A204.1 (cell line): ENCODE data around the gene BACH2.
"Not testable (repeated sequence)": the region's sequence is repeated elsewhere in the genome, so short reads cannot be mapped to it uniquely, and the experiment has no call there.

ENCODE experiments used
- FAIRE-seq: peaks from 2 replicates; lab custom pipeline; 2012; peaks lifted over from hg19 to GRCh38; lab: Jason Lieb, UNC

BACH2 gene

DNA sequence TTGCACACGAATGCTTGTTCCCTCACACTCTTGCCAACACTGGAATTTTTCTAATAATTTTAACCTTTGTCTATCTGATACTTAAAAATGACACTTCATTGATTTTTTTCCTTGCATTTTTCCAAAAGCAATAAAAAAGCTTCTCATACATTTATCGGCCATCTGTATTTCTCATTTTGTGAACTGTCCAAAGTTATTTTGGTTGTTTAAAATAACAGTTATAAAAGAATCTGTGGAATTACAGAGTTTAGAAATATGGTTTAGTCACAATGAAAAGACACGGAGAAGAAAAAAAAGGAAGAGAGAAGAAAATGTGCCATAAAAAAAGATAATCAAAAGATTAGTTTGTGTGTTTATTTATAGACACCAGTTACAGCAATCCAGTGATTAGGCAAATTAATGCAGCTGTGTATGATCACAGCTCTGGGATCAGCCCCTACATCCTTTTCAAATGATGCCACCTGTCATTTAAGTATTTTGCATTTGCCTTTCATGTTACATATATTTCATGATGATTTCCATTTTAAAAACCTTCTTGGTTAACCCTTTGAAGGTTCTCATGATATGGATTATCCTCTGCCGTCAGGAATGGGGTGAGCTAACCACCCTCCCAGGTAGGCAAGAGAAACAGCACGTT lies 171.7 kb downstream of the BACH2 start:
- FAIRE-seq: no peak

DNA sequence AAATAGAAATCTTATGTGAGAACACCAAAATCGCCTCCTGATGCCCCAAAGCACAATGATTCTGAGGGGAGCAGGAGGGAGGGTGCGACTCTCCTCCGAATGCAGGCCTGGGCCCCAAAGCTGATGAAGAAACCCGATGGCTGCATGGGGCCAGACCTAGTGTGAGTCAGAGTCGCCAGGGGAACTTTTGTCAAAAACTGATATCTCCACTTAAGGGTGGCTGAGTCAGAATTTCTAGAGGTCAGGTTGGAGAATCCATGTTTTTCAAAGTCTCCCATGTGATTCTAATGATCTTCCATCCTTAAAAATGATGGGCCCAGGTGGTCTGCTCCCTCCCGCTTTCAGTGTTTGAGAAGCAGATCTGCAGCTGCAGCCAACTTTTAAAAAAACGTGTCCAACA lies 172.8 kb downstream of the BACH2 start:
- FAIRE-seq: no peak

DNA sequence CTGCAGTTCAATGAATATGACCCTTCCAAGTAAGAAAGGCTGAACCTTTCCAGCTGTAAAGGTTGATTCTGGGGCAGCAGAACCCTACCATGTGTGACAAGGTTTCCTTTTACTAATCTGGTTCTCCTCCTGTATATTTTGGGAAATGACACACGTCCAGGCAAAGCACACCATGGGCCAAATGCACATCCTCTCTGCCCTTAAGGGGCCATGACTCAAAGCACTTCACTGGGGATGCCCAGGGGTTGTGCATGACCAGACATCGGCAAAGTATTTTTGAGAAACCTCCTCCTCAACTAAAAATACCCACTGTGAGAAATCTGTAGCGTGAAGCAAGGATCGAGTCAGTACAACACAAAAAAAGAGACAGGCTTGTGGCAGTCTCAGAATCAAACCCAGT lies 174.7 kb downstream of the BACH2 start:
- no peak for FAIRE-seq

DNA sequence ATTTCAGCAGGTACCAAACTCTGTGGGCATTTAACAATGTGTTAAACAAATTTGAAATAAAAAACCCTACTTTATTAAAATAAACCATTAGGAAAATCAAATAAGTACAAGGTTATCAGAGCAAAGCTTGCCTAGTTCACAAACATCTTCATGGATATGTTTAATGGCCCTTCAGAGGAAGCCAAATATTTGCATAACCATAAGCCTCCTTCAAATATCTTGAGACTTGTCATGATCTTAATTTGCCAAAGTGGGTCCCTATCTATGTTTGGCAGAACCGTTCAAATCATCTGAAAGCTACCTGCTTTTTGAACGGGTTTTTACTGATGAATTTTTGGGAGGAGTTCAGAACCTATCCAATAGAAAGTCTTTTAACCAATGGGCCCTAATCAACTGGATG lies 176.3 kb downstream of the BACH2 start:
- no peak for FAIRE-seq

DNA sequence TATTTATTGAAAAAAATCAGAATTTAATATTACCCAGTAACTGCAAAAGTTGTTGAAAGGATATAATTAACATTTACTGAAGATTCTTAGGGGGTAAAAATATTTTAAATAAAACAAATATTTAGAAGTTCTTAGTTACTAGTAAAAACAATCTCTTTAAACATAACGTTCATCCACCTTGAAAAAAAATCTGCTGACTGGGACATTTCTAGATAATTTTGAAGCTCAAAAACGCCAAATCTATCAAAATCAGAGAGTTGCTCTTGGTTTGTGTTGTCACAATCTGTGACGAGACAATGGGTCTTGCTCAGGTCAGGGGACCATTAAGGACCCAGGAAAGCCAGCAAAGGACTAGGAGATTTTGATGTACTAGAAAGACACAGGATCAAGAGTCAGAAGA lies 177.0 kb downstream of the BACH2 start:
- FAIRE-seq: no peak

DNA sequence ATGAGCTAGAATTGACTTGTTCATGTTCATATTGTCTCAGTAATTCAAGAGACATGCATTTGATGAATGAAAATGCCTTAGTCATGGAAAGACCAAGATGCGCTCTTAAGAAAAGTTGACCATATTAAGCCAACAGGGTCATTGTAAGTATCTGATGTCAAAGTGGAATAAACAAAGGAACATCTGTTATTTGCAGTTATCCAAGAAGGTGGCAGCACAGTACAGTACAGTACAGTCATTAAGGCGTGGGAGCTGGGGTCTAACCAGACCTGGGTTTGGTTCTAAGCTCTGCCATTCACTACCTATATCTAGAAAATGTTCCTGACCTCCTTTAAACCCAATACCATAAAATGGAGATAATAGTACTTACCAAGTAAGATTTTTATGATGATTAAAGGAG lies 178.1 kb downstream of the BACH2 start:
- FAIRE-seq: no peak

DNA sequence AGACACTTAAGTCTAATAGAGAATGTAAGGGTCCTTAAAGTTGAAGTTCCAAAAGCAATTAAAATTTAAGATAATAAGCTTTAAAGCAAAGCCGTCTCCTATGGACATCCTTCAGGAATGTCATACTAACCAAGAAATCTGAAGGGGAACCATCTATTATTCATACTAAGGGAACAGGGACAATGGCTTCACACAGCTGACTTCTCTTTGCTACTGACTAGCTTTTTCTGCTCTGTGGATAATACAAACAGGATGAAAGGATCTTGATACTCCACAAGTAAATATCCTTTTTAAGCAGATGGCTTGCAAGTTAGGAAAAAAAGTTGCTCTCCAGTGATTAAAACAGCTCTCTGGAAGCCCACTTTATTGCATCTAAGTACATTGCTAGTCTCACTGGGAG lies 178.6 kb downstream of the BACH2 start:
- no peak for FAIRE-seq

DNA sequence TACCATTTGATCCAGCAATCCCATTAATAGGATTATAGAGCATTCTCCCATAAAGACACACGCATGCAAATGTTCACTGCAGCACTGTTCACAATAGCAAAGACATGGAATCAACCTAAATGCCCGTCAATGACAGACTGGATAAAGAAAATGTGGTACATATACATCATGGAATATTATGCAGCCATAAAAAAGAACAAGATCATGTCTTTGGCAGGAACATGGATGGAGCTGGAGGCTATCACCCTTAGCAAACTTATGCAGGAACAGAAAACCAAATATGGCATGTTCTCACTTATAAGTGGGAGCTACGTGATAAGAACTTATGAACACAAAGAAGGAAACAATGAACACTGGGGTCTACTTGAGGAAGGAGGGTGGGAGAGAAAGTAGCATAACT lies 180.5 kb downstream of the BACH2 start:
- FAIRE-seq: not testable (repeated sequence)

DNA sequence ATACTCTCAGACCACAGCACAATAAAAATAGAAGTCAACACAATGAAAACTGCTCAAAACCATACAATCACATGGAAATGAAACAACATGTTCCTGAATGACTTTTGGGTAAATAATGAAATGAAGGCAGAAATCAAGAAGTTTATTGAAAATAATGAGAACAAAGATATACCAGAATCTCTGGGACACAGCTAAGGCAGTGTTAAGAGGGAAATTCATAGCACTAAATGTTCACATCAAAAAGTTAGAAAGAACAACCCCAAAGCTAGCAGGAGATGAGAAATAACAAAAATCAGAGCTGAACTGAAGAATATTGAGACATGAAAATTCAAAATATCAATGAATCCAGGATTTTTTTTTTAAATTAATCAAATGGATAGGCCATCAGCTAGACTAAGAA lies 183.3 kb downstream of the BACH2 start:
- FAIRE-seq: no peak

DNA sequence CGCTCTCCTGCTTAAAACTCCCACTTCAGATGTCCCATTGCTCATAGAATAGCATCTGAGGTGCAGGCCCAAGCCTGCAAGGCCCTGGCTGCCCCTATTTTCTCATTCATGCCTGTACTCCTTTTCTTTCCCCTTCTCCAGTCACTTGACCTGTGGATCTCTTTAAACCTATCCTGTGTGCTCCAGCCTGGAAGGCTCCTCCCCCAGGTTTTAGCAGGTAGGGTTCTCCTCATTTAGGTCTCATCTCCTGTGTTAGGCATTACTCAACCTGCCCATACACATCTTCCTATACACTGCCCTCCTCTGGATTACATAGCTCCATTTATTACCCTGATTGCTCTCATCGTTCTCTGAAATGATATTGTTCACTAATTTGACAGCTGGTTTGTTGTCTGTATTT lies 185.3 kb downstream of the BACH2 start:
- no peak for FAIRE-seq

DNA sequence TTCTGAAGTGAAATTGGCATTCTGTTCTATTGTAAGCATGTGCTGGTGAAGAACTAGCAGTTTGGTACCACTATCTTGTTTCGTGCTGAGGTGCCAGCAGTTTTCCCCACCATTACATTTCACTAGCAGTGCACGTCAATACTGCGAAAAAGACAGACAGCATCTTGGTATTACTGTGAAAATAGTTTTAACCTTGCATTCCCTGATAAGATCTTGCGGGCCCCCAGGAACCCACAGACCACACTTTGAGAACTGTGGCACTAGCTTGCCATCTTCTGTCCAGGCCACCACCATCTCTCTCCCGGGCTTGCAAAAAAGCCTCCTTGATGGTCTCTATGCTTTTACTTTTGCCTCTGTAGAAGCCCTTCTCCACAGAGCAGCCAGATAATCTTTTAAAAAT lies 185.7 kb downstream of the BACH2 start:
- FAIRE-seq: no peak

DNA sequence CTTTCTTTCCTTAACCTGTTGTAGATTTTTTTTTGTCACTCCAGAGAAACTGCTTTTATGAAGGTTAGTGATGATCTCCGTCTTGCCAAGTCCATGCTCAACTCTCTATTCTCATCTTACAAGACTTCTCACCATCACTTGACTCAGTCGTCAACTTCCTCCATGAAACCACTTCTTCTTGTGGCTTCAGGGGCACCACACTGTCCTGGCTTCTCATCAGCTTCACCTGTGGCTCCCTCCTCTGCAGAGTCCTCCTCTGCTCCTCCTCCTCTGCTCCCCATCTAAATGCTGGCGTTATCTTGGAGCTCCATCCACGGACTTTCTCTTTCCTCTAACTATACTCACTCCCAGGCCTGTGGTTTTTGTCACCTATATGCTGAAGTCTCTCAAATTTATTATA lies 187.5 kb downstream of the BACH2 start:
- no peak for FAIRE-seq

DNA sequence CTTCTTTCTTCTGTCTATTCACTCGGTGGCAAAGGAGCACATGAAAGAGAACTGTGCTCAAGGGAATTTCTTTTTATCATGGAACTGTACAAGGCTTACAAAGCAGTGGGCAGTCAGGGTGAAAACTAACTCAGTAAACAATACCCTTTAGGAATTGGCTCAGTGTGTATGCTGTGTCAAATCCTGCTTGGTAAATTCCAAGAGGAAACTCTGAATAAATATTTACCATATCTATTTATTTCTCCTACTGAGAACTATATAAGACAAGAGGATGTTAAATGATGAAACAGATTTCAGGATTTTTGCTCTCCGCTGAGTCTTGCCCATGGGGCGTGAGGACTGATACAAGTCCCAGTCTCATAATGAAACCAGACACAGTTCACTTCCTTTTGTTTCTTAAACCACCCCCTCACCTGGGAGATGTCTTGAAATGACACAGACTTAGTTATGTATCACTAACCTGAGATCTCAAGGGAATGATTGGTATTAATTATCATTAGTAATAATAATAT lies 188.8 kb downstream of the BACH2 start:
- no peak for FAIRE-seq

DNA sequence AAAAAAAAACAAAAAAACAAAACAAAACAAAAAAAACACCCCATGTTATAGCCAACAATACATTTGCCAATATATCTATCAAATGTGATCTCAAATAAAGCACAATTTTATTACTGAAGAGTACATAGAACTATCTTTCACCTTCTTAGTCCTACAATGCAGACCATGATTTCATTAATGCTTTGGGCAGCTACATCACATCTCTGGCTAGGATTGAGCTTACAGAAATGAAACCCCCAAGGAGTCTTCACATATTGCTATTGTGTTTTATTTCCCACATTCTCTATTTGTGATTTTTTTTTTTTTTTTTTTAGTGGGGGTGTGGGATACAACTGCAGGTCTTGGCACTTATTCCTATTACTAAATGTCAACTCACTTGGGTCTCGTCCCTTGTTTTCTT lies 189.3 kb downstream of the BACH2 start:
- no peak for FAIRE-seq

DNA sequence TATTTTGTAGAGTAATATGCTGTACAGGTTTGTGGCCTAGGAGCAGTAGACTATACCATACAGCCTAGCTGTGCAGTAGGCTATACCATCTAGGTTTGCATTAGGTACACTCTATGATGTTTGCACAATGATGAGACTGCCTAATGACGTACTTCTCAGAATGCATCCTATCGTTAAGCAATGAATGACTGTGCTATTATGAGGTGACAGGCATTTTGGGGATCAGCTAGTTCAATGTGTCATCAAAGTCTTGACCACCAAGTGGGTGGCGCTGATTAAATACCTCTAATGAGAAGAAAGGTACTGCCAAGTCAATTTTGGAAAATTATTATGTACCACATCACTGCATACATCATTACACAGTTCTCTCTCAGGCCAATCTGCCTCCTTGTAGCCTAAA lies 190.2 kb downstream of the BACH2 start:
- FAIRE-seq: no peak

DNA sequence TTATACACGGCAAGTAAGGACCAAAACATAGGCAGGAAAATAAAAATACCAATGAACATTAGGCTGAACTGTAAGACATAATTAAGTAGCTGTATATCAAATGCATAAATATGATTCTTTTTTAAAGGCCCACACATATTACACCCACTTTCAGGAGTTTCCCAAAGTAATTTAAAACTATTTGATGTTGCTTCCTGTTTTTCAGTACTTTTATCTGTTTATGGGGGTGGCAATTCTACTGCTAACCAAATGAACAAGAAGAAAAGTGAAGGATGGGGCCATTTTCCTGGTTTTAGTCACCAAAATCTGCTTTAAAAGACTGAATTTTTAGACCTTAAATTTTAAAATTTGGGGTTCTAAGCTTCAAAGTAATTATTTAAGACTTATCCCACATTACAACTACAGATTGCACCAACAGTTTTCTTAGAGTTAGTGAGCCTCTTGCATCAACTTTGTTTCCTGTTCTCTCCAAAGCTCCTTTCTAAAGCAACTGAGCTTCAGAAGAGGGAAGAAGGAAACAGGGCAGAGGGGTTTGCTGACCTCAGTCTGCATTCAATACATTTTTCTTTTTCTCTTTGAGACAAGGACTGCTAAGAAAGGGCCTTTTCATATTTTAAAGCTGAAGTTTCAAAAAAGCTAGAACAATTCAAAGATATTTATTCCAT lies 191.0 kb downstream of the BACH2 start:
- no peak for FAIRE-seq

DNA sequence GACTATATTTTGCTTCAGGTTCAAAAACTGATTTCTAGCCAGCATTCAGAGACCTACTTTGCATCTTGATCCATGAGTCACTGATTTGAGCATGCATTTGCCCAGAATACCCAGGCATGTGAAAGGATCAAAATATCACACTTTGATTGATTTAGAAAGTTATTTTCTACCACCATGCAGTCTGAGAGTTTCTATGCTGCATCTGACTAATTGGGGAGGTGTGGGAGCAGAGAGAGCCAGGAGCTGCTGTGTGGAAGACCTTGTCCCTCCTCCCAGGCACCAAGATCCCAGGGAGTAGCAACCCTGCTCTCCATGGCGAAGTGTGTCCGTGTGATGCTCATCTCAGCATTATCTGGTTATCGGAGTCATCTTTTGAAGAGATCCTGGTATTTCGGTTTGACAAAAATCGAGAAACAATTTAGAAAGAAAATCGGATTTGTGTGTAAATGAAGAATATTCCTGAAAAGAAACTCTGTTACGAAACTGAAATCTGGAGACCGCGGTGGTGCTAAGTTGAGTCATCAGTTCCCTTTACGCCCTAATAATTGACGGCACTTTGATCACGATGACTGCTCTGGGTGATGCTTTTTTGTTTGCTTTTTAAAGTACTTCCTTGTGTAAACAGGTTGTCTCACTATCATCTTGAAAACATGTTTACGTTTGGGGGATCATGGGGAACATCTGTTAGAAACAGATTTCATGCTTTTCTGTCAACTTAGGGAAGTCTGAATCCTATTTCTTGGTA lies 193.4 kb downstream of the BACH2 start:
- no peak for FAIRE-seq

DNA sequence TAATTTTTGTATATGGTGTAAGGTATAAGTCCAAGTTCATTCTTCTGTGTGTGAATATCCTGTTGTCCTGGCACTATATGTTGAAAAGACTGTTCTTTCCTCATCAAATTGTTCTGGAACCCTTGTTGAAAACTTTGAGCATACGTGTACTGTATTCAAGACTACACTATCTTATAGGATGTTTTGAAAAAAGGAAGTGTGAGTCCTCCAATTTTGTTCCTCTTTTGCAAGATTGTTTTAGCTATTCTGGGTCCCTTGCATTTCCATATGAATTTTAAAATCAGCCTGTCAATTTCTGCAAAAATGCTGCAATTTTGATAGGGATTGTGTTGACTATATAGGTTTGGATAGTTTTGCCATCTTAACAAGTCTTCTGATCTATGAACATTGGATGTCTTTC lies 195.2 kb downstream of the BACH2 start:
- FAIRE-seq: no peak

DNA sequence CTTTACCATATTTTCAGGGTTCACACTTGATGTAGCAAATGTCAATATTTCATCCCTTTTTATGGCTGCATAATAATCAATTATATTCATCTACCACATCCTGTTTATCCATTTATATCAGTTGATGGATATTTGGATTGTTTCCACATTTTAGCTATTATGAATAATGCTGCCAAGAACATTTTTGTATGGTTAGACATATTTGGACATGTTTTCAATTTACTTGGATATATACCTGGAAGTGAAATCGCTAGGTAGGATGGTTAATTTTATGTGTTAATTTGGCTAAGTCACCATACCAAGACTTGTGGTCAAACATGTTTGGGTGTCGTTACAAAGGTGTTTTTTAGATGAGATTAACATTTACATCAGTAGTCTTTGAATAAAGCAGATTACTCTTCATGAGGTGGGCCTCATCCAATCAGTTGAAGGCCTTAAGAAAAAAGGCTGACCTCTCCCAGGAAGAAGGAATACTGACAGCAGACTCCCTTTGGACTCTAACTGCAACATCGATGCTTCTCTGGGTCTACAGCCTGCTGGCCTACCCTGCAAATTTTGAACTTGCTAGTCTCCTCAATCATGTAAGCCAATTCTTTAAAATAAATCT lies 196.5 kb downstream of the BACH2 start:
- FAIRE-seq: no peak

DNA sequence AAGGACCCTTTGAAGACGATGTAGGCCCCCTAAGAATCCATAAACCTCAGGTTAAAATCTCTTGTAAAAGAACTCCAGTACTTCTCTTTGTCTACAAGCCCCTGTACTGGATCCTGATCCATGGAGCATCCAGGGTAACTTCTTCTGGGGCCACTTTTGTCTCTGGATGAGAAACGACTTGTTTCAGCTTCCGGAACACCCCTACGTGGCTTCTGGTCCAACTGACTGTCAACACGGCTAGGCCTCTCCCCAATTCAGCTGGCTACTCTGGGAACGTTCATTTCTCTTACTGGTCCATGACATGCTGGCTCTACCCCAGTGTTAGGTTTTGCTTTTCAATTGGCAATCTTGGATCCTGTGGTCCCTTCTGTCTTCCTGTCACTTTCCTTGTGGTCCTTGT lies 198.0 kb downstream of the BACH2 start:
- no peak for FAIRE-seq

DNA sequence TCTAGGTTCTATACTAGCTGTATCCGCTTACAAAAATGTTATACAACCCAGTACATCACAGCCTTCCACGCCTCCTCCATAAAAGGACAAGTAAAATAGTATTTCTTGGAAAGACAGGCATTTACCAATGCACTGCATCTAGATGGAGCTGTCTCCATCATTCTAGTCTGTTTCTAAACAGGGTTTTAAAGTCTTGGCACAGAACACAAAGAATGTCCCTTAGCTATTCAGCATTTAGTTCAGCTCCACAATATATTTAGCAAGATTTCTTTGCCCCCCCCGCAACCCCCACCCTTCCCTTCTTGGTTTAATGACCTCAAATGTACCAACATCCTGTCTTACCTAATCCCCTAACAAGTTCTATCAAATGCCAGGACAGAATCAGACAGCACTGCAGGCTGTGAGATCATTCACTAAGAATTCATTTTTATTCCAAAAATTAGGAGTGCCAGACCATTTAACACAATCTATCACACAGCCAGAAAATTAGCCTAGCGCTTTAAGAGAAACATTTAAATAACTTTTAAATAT lies 198.6 kb downstream of the BACH2 start:
- peak; percentile 21 for FAIRE-seq

DNA sequence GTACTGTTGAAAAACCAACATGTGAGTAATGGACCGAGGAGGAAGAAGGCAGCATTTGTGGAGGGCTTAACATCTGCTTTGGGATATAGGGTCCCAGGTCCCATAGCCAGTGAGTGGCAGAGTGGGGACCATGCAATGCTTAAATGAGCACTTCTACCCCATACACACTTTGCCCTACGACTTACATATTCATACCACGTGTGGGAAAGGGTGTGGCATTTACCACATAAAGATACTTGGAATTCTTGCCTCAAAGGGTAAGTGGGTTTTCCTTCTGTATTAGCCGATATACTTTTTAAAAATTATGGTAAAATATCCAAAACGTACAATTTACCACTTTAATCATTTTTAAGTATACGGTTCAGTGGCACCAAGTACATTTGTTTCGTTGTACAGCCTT lies 199.3 kb downstream of the BACH2 start:
- no peak for FAIRE-seq

DNA sequence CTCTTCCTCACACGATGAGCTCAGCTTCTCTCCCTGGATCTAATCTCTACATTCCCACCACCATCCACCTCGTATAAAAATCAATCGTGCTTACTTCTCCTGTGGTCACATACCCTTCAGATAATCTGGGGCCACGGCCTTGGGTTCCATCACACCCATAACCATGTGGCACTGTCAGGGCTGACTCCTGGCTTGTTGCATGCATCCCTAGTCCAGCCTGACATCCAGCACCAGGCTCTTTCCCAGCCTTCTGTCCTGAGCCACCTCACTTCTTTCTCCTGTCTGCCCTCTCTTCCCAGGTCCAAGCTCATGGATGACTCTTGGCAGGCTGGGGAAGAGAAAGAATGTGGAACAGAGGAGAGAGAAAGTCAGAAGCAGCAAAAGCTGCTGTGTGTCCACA lies 199.8 kb downstream of the BACH2 start:
- FAIRE-seq: no peak
